ENCODE measurements around the gene MARK2. TPM values are rescaled to one million over a fixed set of nuclear protein-coding genes. Genes with fewer than 3 reads are reported as not detected.

The MARK2 gene
- total RNA-seq, 1 donor from 2014 or later: 26.2 TPM

DNA sequence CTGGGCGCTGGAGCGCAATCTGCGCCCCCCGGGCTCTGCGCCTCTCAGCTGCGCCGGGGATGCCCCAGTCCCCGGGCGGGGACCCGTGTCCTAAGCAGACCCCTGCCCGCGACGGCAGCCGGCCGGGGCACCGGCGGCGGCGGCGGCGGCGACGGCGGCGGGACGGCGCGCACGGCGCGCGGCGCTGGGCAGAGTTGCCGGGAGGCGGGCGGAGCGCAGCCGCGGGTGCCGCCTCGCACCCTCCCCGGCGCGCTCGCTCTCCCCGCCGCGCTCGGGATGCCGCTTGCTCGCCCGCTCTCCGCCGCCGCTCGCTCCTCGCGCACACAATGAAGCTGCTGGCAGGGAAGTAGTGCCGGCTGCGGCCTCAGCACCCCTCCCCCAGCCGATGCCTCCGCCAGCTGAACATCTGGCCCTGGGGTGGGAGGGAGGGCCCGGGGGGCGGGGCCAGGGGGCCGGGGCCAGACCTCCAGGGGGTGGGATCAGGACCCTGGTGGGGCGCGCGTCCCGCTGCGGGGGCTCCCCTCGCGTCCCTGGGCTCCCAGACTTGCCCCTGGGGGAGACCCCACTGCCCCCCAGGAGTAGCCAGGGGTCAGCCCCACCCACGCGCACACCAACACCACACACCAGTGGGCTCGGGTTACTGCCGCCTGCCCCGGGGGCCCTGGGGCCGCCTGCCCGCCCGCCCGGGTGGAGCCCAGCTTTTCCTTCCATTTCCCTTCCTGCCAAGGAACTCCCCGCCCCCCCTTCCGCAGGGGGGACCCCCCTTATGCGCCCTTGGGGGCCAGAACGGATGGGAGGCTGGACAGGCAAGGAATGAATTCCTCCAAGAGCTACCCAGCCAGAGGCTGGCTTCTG is 78.2 kb downstream of the MARK2 start, which contains the start of gene RCOR2:
Gene RCOR2, minus strand, starts transcription at position 328 of the 855 bp plus-strand sequence. CDS start 708 bp downstream, outside the sequence.
- no peak for DNase-seq (ENCODE audit: low spot score)
- Mint-ChIP-seq H3K9me3 (ENCODE audit: low read depth) (no peaks in the 10 kb centered on the region), H3K4me3 (ENCODE audit: unreplicated experiment) (peak within 1 kb of the TSS; percentile 74), H3K36me3 (ENCODE audit: low read depth) (no peaks in the 10 kb centered on the region), H3K27ac (ENCODE audit: unreplicated experiment) (peak within 1 kb of the TSS; percentile 17), H3K27me3 (ENCODE audit: low read depth) (no peaks in the 10 kb centered on the region), H3K4me1 (ENCODE audit: low read depth) (peaks cover 18% of the 10 kb centered on the region)
- no peak for TF ChIP-seq CTCF (IDR thresholded peaks at IDR 0.05)

DNA sequence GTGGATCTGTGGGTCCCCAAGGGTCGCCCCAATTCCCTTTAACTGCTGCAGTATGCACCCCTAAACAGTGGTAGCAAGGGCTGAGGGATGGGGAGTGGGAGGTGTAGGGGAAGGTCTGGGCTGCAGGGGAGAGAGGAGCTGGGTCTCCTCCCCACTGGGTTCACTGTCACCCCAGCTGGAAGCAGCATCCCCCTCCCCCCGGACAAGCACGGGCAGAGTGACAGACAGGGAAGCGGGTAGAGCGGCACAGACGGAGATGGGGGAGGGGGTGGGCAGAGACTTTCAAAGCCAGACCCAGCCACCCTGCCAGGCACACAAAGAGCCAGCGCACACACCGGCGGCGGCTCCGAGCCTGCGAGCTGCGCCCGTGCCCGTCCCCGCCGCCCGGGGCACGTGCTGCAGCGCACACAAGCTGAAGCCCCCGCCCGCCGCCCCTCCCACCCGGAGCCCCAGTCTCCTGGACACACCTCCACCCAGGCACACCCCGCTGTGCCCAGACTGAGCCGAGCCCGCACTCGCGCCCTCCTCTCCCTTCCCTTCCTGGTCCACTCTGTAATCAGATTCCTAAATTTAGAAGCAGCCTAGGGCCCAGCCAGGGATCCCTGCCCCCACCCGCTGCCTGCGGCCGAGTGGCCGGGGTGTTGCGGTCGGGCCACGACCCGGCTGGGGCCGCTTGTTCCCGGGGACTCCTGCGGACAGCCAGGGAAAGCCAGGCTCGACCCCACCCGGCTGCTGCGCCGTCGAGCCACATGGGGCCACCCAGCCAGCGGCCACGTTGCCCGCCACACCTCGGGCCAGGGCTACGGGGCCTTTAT is 79.0 kb downstream of the MARK2 start:
- TF ChIP-seq CTCF (IDR thresholded peaks at IDR 0.05): no peak
- peaks cover 18% of the 10 kb centered on the region for H3K4me1 Mint-ChIP-seq (ENCODE audit: low read depth)
- no peaks in the 10 kb centered on the region for H3K9me3 Mint-ChIP-seq (ENCODE audit: low read depth)
- H3K4me3 Mint-ChIP-seq (ENCODE audit: unreplicated experiment): peak overlapping the region; percentile 67
- H3K27me3 Mint-ChIP-seq (ENCODE audit: low read depth): no peaks in the 10 kb centered on the region
- peak overlapping the region; percentile 17 for H3K27ac Mint-ChIP-seq (ENCODE audit: unreplicated experiment)
- H3K36me3 Mint-ChIP-seq (ENCODE audit: low read depth): no peaks in the 10 kb centered on the region
- no peak for DNase-seq (ENCODE audit: low spot score)

DNA sequence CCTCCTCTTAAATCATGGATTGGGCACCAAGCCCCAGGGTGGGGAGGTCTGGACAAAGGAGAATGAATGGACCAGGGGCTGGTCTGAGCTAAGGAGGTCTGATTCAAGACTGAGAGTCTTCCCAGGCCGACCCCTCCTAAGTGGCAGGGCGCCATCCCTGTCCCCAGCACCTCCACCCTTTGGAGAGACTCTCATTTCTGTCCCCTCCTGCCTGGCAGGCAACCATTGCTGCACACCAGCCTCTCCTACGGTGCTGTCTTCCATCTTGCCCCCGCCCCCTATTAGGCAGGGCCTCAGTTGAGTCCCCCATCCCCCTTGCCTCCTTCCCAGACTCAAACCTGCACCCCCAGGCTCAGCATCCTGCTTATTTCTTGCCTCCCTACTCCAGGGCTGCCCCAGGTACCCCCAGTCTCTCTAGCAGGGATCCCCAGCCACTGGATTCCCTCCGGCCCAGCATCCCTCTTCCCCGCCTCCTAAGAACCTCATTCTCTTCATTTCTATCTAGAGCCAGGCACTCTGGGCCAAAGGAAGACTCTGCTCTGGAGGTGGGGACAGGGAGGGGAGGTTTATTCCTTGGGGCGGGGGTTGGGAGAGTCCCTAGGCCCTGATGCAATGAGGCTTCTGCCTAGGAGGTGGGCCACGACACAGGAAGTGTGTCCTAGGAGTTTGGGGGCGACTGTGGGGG is 79.7 kb downstream of the MARK2 start:
- DNase-seq (ENCODE audit: low spot score): no peak
- TF ChIP-seq CTCF (IDR thresholded peaks at IDR 0.05): no peak
- Mint-ChIP-seq H3K27me3 (ENCODE audit: low read depth) (no peaks in the 10 kb centered on the region), H3K9me3 (ENCODE audit: low read depth) (no peaks in the 10 kb centered on the region), H3K36me3 (ENCODE audit: low read depth) (no peaks in the 10 kb centered on the region), H3K4me1 (ENCODE audit: low read depth) (peaks cover 18% of the 10 kb centered on the region), H3K4me3 (ENCODE audit: unreplicated experiment) (no peak overlapping the region), H3K27ac (ENCODE audit: unreplicated experiment) (peak overlapping the region; percentile 54)

DNA sequence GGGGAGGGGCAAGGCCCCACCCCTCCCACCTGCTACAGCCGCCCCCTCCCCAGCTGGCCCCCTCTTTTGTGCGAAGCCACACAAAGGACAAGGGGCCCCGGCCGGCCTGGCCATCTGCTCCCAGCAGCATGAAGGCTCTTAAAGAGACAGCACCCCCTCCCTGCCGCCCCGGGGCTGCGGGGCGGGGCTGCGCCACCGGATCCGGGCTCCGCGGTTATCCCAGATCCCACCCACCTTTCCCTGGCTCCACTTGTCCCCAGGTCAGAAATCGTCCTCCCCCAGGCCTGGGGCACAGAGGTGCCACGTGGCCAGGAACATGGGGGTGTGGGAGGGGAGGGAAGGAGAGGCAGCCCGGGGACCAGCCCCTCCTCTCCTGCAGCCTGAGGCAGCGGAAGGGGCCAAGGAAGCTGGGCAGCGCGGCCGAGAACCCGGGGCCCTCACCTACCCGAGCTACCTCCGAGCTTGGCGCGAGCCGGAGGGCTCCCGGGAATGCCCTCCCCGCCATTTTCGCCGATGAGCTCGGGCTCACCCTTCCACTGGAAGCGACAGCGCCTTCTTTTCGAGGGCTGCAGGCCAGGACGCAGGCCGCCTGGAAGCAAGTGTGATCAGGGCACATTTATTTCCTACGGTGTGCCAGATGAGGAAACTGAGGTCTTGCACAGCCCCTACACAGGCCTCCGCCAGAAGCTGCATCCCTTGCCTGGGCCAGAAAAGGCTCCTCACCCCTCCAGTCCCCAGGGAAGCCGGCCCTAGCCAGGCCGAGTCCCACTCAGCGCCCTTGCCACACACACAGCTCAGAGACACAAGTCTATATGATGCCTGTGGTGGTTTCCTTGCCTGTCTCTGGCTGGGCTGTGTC is 80.6 kb downstream of the MARK2 start:
- Mint-ChIP-seq H3K4me3 (ENCODE audit: unreplicated experiment) (no peak overlapping the region), H3K36me3 (ENCODE audit: low read depth) (no peaks in the 10 kb centered on the region), H3K4me1 (ENCODE audit: low read depth) (peaks cover 18% of the 10 kb centered on the region), H3K27ac (ENCODE audit: unreplicated experiment) (no peak overlapping the region), H3K9me3 (ENCODE audit: low read depth) (no peaks in the 10 kb centered on the region), H3K27me3 (ENCODE audit: low read depth) (no peaks in the 10 kb centered on the region)
- TF ChIP-seq CTCF (IDR thresholded peaks at IDR 0.05): no peak
- no peak for DNase-seq (ENCODE audit: low spot score)

Data from chondrocyte (in vitro differentiated cells).